Measurements from ENCODE around the gene TSC2.
"Not testable (repeated sequence)": the region's sequence is repeated elsewhere in the genome, so short reads cannot be mapped to it uniquely, and the experiment has no call there.

Gene TSC2

GRCh38 chr16:2030036-2030435, 17.7 kb upstream of the TSC2 start:
- DNase-seq (ENCODE audit: low read depth in 2 of 3, low spot score in 1 of 3): no peak

- no peak for DNase-seq (ENCODE audit: low read depth in 2 of 3, low spot score in 1 of 3)
Observed at GRCh38 chr16:2031081-2031577, 16.7 kb upstream of the TSC2 start.

DNA sequence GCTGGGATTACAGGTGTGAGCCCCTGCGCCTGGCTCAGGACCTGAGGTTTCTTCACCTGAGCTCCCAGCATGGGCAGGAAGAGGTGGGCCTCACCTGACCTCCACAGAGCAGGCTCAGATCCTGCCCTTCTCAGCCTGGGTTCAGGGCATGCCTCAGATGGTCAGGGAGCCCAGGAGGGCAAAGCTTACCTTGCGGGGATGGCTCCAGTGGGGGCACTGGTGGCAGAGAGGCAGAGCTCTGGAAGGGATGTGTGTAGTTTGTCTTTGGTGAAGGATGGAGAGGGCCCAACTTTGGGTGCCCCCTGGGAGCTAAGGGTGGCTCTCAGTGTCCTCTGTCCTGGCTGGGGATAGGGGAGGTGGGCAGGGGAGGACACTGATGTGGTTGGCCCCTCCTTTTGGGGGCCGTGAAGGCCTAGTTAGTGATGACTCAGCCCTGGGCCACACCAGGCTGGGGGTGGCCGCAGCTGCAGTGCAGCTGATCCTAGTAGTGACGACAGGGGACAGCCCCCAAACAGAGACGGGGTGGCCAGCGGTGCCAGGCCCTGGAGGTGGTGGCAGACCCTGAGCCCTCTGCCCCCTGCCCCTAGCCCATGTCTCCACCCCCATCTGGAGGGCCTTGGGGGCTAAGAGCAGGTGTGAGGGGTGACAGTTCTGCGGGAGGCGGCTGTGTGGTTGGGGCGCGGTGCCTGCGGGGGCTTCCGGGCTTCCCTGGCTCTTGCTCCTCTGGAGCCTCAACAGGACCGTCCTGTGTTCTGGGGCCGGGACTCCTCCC, 15.3 kb upstream of the TSC2 start:
- no peak for DNase-seq (ENCODE audit: low read depth in 2 of 3, low spot score in 1 of 3)

GRCh38 chr16:2033057-2033908, 14.5 kb upstream of the TSC2 start:
- DNase-seq (ENCODE audit: low read depth in 2 of 3, low spot score in 1 of 3): no peak

DNA sequence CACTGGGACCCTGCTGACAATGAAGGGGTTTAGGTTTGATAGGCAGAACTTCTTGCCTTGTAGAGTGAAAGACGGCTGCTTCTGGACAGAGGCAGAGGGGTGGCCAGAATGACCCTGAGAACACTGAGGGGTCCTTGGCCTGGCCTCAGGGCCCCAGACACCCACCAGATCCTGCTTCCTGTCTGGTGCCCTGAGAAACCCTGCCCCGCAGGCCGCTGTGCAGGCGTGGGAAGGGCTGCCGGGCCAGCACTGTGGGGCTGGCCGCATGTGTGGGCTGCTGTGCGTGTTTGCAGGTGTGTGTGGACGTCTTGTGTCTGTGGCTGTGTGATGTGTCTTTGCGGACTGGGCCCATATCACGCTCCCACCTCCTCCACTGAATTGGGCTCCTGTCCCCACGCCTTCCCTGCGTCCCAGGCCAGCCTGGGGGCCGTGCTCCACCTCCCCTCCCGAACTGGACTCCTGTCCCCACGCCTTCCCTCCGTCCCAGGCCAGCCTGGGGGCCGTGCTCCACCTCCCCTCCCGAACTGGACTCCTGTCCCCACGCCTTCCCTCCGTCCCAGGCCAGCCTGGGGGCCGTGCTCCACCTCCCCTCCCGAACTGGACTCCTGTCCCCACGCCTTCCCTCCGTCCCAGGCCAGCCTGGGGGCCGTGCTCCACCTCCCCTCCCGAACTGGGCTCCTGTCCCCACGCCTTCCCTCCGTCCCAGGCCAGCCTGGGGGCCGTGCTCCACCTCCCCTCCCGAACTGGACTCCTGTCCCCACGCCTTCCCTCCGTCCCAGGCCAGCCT, 13.7 kb upstream of the TSC2 start:
- not testable (repeated sequence) for DNase-seq (ENCODE audit: low read depth in 2 of 3, low spot score in 1 of 3)

DNA sequence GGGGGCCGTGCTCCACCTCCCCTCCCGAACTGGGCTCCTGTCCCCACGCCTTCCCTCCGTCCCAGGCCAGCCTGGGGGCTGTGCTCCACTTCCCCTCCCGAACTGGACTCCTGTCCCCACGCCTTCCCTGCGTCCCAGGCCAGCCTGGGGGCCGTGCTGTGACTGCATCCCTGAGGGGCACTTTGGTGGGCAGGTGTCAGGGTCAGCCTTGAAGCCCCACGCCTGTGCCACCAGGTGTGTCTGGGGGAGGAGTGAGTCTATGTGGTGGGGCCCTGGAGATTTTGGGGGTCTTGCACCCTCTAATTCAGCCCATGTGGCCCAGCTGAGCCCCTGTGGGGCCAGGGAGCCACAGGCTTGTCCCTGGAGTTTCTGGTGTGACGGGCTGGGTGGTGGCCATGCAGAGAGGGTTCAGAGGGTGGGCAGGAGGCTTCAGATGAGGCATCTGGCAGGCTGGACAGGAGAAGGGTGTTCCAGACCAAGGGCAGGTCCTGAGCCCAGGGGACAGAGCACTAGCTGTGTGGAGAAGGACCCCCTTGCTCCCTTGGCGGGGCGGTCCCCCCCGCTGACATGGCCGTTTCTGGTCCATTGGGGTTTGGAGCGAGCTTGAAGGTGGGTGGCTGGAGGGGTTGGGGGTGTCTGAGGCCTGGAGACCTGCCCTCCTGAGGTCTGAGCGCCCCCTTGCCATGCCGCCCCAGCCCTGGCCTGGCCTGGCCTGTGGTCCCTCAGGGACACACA, 12.9 kb upstream of the TSC2 start:
- DNase-seq (ENCODE audit: low read depth in 2 of 3, low spot score in 1 of 3): no peak

DNA sequence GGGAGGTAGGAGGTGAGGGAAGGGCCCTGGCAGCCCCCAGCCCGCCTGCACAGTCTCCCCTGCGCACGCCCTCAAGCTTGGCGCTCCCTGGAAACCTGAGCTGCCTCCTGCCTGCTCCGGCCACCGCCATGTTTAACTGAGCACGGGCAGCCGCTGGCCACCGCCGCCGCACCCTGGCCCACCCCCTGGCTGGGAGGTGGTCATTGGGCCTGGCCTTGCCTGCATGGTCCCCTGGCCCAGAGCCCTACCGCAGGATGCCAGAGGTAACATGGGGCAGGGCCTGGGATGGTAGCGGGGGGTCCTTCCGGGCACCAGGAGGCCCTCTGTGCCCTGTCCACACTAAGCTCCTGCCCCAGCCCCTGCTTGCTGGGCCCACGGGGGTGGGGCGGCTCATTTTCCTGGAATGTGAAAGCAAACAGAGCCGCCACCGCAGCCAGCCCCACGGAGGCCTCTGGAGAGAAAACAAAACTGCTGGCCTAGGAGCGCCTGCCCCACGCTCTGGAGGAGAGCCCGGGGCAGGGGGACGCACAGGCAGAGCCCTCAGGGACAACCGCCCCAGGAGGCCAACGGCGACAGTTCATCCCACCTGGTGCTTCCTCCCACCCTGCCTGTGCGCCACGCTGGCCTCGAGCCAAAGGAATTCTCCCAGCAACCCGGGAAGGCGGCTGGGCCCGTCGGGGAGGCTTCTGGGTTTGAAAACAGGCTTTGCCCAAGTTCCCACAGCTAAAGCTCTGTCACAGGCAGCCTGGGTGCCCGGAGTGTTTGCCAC, 12.2 kb upstream of the TSC2 start:
- DNase-seq (ENCODE audit: low read depth in 2 of 3, low spot score in 1 of 3): no peak

- DNase-seq (ENCODE audit: low read depth in 2 of 3, low spot score in 1 of 3): no peak
Observed at GRCh38 chr16:2036200-2036966, 11.4 kb upstream of the TSC2 start.

DNA sequence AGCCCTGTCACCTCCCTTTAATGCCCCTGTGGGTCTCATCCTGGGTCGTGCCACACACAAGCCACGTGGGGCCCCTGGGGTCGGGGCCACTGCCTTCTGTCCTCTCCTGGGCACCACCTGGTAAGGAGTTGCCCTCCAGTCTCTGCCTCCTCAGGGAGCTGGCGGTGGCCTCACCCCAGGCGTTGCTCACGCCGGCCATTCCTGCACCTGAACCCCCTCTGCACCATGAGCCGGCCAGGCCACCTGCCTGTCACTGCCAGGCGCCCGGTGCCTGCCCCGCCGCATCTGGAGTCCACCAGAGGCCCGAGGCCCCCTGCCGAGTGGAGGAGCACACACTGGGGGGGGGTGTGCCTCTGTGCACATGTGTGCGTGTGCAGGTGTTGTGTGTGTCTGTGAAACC, 10.7 kb upstream of the TSC2 start:
- no peak for DNase-seq (ENCODE audit: low read depth in 2 of 3, low spot score in 1 of 3)

DNA sequence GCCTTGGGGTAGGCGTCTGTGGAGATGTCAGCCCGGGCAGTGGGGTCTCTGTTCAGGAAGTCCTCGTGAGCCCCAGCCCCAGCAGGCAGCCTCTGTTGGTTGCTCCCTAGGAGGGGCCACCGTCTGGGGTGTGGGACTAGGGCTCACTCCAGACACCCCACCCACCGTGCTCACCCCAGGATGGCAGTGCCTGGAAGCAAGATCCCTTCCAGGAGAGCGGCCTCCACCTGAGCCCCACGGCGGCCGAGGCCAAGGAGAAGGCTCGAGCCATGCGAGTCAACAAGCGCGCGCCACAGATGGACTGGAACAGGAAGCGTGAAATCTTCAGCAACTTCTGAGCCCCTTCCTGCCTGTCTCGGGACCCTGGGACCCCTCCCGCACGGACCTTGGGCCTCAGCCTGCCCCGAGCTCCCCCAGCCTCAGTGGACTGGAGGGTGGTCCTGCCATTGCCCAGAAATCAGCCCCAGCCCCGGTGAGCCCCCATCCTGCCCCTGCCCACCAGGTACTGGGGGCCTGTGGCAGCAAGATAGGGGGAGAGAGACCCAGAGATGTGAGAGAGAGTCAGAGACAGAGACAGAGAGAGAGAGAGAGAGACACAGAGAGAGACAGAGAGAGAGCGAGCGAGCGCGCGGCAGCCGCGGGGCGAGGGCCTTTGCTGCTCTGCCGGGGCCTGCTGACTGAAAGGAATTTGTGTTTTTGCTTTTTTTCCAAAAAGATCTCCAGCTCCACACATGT, 10.0 kb upstream of the TSC2 start:
- DNase-seq (ENCODE audit: low read depth in 2 of 3, low spot score in 1 of 3): no peak

- no peak for DNase-seq (ENCODE audit: low read depth in 2 of 3, low spot score in 1 of 3)
Observed at GRCh38 chr16:2038382-2039231, 9.2 kb upstream of the TSC2 start.

DNA sequence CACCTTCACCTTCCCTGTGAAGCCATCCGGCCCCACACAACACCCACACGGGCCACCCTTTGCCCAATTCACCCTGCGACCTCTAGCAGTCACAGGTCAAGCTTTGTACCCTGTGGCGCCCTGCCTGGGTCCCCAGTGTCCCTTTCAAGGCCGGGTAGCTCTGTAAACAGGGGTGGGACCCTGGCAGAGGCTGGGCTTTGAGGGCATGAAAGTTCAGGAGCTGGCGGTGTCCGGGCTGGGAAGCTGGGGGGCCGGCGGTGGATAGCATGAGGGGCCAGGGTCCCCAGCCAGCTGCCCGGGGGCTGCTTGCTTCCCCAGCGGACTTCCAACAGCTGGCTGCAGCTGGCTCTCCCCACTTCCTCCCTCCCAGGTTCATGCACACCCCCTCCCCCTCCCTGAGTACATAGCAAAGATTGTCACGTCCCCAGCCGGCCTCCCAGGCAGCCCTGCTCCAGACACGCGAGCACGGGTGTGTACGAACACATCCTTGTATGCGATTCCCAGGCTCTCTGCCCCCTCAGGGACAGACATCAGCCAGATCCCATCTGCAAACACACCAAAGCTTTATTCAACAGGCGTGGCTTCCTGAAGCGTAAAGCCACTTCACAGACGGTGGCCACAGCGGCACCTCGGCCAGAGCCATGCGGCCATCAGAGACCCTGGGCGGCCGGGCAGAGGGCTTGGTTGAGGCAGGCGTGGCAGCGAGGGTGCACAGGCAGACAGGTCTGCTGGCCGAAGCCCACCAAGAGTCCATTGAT, 8.3 kb upstream of the TSC2 start:
- no peak for DNase-seq (ENCODE audit: low read depth in 2 of 3, low spot score in 1 of 3)

GRCh38 chr16:2040041-2040786, 7.6 kb upstream of the TSC2 start:
- no peak for DNase-seq (ENCODE audit: low read depth in 2 of 3, low spot score in 1 of 3)

GRCh38 chr16:2040787-2041522, 6.8 kb upstream of the TSC2 start:
- no peak for DNase-seq (ENCODE audit: low read depth in 2 of 3, low spot score in 1 of 3)

DNA sequence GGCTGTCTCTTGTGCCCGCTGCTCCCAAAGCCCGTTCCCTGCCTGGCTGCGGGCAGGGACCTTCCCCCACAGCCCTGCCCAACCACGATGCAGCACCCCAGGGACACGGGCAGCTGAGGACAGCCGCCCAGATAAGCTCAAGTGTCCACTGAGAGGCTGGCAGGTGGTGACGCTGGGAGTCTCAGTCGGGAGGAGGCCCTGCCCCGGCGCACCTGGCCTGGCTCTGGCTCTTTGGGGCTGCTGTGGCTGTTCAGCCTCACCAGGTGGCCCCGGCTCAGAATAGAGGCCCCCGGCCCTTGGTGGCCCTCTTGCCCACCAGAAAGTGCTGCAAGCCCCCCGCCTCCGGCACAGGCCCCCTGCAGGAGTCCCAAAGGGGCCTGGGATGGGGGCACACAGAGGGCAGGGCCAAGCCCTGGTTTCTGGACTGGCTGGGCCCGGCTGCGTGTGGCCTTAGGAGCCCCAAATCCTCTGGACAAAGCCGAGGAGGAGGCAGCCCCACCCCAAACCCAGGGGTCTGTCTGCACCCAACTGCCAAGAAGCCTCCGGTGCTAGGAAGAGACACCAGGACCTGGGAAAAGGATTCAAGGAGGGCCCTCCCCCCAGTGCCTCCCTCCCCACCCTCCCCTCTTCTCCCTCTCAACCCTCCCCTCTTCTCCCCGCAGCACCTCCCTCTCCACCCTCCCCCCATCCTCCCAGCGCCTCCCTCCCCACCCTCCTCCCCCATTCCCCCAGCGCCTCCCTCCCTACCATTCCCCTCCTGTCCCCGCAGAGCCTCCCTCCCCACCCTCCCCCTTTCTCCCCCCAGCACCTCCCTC, 5.4 kb upstream of the TSC2 start:
- DNase-seq (ENCODE audit: low read depth in 2 of 3, low spot score in 1 of 3): no peak

All from stimulated activated CD4-positive, alpha-beta T cell treated with anti-CD3 and anti-CD28 coated beads, Interleukin-12 subunit alpha, Interleukin-12 subunit beta, amount 100 ng/mL, for 48 hours (primary cell).